GM21515 (cell line): Measurements from ENCODE around the gene SPSB2.
A peak's percentile ranks its signal among the peaks of the same experiment; 100 is the strongest.
"Not testable (repeated sequence)": the region's sequence is repeated elsewhere in the genome, so short reads cannot be mapped to it uniquely, and the experiment has no call there.

Experiments used
- ATAC-seq: cut with Tn5 transposase; IDR thresholded peaks from one replicate; pipeline ENCODE4 v1.9.1; 2021; ENCODE audit not compliant: unreplicated experiment

Gene SPSB2

GRCh38 chr12:6902448-6902847 lies 29.3 kb upstream of the SPSB2 start:
- no peak for ATAC-seq

- ATAC-seq = no peak
Measured at GRCh38 chr12:6899837-6900519, 26.9 kb upstream of the SPSB2 start.

- no peak for ATAC-seq
Measured at GRCh38 chr12:6899427-6899826, 26.3 kb upstream of the SPSB2 start.

GRCh38 chr12:6896846-6897435 lies 23.8 kb upstream of the SPSB2 start:
- ATAC-seq = no peak

- no peak for ATAC-seq
Measured at GRCh38 chr12:6894321-6894720, 21.2 kb upstream of the SPSB2 start.

GRCh38 chr12:6892683-6893082 lies 19.6 kb upstream of the SPSB2 start:
- not testable (repeated sequence) for ATAC-seq

GRCh38 chr12:6891646-6892001 lies 18.5 kb upstream of the SPSB2 start:
- no peak for ATAC-seq

- peak; percentile 94 for ATAC-seq
Measured at GRCh38 chr12:6890789-6891645, 17.9 kb upstream of the SPSB2 start.

DNA sequence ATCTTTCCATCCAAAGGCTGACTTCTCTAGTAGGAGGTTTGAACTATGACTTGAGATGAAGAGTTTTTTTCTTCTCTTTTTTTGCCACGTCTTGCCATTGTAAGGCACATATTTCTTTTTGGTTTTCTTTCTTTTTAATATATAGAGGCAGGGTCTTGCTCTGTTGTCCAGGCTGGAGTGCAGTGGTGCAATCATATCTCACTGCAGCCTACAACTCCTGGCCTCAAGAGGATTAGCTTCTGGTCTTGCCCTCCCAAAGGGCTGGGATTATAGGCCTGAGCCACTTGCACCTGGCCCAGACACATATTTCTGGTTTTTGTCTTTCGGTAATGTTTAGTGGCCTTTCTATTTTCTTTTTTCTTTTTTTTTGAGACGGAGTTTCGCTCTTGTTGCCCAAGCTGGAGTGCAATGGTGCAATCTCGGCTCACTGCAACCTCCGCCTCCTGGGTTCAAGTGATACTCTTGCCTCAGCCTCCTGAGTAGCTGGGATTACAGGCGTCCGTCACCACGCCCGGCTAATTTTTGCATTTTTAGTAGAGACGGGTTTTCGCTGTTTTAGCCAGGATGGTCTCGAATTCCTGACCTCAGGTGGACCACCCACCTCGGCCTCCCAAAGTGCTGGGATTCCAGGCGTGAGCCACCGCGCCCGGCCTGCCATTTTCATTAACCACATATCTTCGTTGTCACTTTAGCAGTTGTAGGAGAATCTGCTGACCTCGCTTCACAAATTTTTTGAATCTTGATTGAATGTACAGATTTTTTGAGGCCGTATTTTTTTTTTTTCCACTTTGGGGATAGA lies 16.9 kb upstream of the SPSB2 start:
- ATAC-seq = not testable (repeated sequence)

GRCh38 chr12:6888794-6889193 lies 15.7 kb upstream of the SPSB2 start:
- ATAC-seq = not testable (repeated sequence)

GRCh38 chr12:6888360-6888759 lies 15.3 kb upstream of the SPSB2 start:
- ATAC-seq = no peak

GRCh38 chr12:6887460-6887859 lies 14.4 kb upstream of the SPSB2 start:
- ATAC-seq = no peak

GRCh38 chr12:6886206-6886999 lies 13.3 kb upstream of the SPSB2 start:
- ATAC-seq = not testable (repeated sequence)

GRCh38 chr12:6884539-6884938 lies 11.4 kb upstream of the SPSB2 start:
- no peak for ATAC-seq

DNA sequence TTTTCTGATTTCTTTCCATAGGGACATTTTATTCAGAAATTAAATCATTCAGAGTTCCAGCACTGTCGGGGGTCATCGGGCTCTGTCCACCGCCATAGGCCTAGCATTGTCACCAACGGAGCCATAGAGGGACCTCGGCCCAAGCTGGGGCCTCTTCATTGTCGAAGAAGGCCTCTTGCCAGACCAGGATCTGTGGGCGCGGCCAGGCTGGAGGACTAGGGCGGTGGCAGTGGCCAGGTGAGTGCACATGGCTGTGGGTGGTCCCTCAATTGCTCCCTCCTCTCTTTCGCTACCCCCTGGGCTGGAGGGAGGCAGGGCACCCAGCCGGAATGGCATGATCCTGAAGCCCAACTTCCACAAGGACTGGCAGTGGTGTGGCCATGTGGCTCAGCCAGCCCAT lies 10.6 kb upstream of the SPSB2 start:
- no peak for ATAC-seq

DNA sequence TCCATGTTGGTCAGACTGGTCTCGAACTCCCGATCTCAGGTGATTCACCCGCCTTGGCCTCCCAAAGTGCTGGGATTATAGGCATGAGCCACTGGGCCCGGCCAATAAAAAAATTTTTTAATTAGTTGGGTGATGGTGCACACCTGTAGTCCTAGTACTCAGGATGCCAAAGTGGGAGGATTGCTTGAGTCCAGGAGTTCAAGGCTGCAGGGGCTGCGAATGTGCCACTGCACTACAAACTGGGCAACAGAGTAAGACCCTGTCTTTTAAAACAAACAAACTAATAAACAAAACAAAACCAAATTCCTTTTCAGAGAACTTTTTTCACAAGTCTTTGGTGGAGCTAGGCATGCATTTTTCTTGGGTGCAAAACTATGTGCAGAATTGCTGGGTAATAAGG lies 10.1 kb upstream of the SPSB2 start:
- ATAC-seq = no peak

GRCh38 chr12:6879824-6880223 lies 6.7 kb upstream of the SPSB2 start:
- not testable (repeated sequence) for ATAC-seq

DNA sequence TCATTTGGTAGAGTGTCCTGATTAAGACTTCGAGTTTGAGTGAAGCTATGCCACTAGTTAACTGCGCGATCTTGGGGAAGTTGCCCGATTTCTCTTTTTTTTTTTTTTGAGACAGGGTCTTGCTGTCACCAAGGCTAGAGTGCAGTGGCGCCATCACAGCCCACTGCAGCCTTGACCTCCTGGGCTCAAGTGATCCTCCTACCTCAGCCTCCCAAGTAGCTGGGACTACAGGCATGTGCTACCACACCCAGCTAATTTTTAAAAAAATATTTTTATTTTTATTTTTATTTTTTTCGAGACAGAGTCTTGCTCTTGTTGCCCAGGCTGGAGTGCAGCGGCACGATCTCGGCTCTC lies 889 bp upstream of the SPSB2 start:
- not testable (repeated sequence) for ATAC-seq

DNA sequence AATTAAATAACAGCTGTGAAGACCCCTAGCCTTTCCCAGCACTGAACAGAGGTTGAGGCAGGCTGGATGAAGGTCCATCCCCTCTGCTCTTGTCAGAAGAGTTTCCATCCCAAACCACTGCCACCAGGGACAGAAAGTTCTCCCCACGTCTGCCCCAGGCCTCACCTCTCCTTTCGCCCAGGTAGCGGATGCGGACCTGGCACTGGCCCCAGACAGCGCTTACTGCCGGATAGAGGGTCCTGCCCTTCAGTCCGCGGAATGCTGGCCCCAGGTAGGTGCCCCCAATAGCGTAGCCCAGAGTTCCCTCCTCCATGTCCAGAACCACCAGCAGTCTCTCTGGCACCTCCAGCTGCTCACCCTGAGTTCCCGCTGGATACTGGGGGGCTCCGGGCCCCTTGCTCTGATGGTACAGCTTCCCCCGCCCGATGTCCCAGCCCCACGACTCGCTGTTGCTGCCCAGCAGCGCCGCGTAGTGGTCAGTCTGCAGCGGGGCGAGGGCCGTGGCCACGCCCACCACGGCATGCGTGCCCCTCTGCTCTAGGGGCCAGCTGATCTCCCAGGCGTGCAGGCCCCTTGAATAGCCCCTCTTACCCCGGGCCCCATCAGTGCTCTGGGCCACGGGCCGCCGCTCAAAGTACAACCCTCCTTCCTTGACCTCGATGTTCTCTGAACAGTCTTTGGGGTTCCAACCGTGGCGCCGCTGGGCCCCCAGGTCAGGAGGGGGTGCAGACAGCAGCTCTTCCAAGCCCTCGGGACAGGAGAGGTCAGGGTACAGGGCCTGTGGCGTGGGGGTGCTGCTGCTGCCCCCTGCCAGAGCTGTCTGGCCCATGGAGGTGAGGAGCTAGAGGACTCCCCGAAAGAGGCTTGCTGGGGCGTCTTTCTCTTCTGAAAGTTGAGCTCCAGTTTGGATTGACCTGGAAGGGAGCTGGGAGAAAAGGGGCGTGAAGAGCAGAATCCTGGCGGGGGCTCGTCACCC lies 742 bp downstream of the SPSB2 start:
- ATAC-seq = peak; percentile 31
